GM19238 (cell line): ENCODE measurements around the gene TMEM63B.
"Not testable (repeated sequence)": the region's sequence is repeated elsewhere in the genome, so short reads cannot be mapped to it uniquely, and the experiment has no call there.

Experiments
- DNase-seq: peaks from one replicate; pipeline ENCODE4 v3.0.0; 2011; ENCODE audit warnings: low spot score; ENCODE audit not compliant: insufficient read length

The TMEM63B gene

GRCh38 chr6:44142835-44143234 lies 15.5 kb downstream of the TMEM63B start:
- no peak for DNase-seq

DNA sequence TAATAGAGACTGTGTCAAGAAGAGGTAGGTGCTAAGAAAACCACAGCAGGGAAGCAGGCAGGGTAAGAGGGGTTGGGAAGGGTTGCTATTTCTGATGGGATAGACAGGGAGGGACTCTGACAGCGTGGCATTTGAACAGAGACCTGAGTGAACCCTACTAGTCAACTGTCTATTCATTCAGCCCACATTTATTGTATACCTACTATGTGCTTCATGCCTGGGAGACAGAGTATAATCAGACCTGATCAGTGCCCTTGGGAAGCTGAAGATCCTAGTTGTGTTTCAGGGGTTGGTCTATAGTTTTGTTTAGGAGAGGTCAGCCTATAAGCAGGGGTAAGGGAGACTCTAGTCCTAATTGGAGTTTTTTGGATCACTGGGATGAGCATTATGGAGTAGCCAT lies 16.4 kb downstream of the TMEM63B start:
- no peak for DNase-seq

DNA sequence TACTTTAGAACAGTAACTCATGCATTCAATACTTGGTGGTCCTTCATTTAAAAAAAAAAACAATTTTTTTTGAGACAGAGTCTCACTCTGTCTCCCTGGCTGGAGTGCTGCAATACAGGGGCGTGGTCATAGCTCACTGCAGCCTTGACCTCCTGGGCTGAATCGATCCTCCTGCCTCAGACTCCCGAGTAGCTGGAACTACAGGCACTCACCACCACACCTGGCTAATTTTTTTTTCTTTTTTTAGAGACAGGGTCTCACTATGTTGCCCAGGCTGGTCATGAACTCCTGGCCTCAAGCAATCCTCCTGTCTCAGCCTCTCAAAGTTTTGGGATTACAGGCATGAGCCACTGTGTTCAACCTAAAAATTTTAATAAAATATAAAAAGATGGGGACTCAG lies 17.2 kb downstream of the TMEM63B start:
- DNase-seq, result not testable (repeated sequence)

DNA sequence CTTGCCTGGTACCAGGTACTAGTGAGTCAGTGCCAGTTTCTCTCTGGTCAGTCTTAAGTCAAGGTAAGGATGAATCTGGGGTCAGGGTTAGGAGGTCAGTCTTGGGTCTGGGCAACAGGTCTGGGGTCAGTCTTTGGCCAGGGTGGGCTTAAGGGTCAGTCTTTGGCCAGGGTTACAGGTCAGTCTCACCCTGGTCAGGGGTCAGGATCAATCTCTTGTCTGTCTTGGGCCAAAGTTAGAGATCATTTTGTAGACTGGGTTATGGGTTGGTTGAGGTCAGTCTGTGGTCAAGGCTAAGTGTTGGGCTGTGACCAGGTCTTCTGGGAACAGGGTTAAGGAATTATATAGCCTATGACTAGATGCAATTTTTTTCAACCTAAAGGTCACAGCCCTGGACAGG lies 18.5 kb downstream of the TMEM63B start:
- DNase-seq, result no peak

GRCh38 chr6:44146685-44147084 lies 19.3 kb downstream of the TMEM63B start:
- DNase-seq, result no peak

GRCh38 chr6:44147256-44147655 lies 19.9 kb downstream of the TMEM63B start:
- DNase-seq, result no peak

- DNase-seq, result no peak
These were observed 21.0 kb downstream of the TMEM63B start for GRCh38 chr6:44148306-44148705.

DNA sequence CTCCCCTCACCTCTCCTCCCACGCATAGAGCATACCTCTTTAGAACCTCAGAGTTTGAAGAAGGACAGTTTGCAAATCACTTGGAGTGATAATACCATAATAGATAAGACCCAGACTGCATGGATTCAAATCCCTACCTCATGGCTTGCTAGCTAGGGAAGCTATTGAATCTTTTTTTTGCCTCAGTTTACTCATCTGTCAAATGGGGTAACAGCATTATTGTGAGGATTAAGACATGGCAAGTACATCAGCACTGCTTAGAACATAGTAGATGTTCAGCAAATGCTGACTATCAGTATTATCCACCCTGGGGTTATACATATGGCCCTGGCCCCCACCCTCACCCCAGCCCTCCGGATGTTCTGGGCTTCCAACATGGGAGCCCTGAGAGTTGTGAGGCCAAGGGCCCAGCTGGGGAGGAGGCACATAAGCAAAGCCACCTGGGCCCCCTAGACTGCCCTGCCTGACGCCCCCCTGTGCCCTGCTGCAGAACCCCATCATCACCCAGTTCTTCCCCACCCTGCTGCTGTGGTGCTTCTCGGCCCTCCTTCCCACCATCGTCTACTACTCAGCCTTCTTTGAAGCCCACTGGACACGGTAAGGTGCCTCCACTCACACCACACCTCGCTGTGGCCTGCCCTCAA lies 22.1 kb downstream of the TMEM63B start:
- no peak for DNase-seq

GRCh38 chr6:44150317-44150917 lies 23.1 kb downstream of the TMEM63B start:
- DNase-seq, result no peak

GRCh38 chr6:44151348-44152108 lies 24.2 kb downstream of the TMEM63B start:
- DNase-seq, result peak; percentile 73

GRCh38 chr6:44152109-44152461 lies 24.7 kb downstream of the TMEM63B start:
- DNase-seq, result no peak

DNA sequence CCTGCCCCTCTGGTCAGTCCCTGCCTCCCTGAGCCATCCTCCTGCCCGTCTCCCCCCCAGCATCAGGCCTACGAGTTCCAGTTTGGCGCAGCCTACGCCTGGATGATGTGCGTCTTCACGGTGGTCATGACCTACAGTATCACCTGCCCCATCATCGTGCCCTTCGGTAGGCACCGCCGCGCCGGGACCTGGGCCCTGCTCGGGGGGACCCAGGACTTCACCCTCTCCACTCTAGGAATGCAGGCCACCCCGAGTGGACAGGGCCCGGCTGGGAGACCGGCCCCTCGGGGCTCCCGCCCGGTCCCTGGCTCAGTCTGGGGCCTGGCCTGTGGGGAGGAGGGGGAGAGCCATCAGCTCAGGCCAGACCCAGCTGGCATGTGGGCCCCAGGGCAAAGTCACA lies 25.2 kb downstream of the TMEM63B start:
- no peak for DNase-seq

DNA sequence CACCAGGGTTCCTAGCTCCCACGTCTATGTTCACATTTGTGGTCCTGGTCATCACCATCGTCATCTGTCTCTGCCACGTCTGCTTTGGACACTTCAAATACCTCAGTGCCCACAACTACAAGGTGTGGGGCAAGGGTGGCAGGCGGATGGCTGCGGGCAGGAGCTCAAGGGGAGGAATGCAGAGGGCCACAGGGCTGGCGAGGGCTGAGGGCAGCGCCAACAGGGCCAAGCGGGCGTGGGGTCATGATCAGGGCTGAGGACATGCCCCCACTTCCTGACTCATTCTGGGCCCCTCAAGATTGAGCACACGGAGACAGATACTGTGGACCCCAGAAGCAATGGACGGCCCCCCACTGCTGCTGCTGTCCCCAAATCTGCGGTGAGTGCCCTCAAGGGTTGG lies 26.7 kb downstream of the TMEM63B start:
- no peak for DNase-seq

DNA sequence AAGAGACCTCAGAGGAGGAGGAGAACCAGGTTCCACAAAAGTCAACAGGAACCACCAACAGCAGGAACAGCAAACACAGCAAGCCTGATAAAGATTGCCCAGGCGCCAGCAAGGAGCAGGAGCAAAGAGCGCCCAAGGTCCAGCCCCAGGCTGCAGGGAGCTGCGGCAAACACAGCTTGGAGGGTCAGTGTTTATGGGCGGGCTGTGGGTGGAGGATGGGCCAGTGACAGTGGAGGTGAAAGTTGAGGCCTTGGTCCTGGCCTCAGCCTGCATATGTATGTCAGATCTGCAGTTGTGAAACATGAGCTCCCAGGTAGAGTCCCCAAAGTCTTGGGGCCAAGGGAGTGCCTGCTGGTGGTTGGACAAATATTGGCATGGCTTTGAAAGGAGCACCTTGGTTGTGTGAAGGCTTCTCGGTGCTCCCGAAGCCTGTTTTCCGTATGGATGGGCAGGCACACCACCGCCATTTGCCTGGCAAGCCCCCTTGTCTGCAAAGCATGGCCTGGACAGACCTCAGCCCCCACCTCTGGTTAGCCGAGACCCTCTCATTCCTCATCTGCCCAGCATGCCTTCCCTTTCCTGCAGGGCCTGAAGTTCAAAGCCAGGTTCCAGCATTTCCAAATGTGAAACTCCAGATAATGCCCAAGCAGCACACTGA lies 29.3 kb downstream of the TMEM63B start:
- DNase-seq, result no peak

GRCh38 chr6:44157152-44157521 lies 29.8 kb downstream of the TMEM63B start:
- DNase-seq, result no peak

GRCh38 chr6:44158770-44159228 lies 31.4 kb downstream of the TMEM63B start, which contains the start of gene CAPN11:
Gene CAPN11 (plus strand): TSS chr6:44158820. CDS start chr6:44158849, 29 bp downstream.
- DNase-seq, result no peak

DNA sequence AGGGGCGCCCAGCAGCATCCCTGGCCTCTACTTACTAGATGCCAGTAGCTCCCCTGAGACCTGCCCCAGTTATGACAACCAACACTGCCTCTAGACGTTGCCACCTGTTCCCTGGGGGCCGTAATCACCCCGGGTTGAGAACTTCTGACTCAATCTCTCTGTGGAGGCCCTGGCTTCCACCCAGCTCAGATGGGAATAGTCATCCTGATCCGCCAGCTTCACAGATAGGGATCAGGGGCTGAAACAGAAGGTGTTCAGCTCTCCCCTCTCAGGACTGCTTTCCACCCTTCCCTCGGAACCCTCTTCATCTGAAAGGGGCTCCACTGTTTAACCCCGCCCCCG lies 34.6 kb downstream of the TMEM63B start:
- no peak for DNase-seq

DNA sequence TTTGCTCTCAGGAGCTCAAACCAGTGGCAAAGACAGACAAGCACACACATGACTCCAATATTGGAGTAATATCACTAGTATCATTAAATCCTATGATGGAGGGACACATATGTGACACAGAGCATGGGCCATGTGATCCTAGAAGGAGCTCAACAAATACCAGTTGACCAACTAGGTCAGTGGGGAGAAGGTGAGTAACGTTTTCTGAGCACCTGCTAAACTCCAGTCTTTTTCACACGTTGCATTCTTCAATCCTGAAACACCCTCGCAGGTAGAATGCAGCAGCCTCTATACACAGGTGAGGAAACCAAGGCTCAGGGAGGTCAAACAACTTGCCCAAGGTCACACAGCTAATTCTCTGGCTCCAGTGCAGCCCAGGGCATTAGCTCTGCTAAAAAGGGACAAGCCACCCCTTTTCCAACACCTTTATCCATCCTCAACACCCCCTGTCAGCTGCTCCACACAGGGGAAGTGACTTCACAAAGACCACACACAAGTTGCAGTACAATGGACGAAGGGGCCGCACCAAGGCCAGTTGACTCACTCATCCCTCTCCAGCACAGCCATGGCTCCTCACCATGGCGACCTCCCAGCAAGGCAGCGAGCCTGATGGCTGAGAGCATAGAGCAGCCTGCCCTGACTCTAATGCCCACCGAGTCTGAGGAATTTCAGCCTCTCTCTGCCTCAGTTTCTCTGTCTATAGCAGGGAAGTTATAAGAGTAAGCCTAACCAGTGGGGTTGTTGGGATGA lies 35.7 kb downstream of the TMEM63B start:
- no peak for DNase-seq

- DNase-seq, result no peak
These were observed 38.8 kb downstream of the TMEM63B start for GRCh38 chr6:44166116-44166515.

GRCh38 chr6:44166591-44167184 lies 39.3 kb downstream of the TMEM63B start:
- DNase-seq, result no peak

GRCh38 chr6:44167567-44167966 lies 40.2 kb downstream of the TMEM63B start:
- no peak for DNase-seq
